Breast epithelium (tissue), 3 donors: Measurements from ENCODE around the gene PORCN.

Source experiments
- POLR2A ChIP-seq: fragments of 450-650 bp; IDR thresholded peaks from one replicate; pipeline ENCODE4 v1.6.1; 2016; ENCODE audit warnings: antibody characterized with exemption, mild to moderate bottlenecking, moderate library complexity
- TF ChIP-seq, protein P1 (sequence below), 3 donors: fragments of 450-650 bp; IDR thresholded peaks; one replicate each; pipeline ENCODE4 v1.5.1; 2016 to 2017; ENCODE audit warnings: antibody characterized with exemption in 3 of 3, mild to moderate bottlenecking in 3 of 3, moderate library complexity in 3 of 3

DNA sequence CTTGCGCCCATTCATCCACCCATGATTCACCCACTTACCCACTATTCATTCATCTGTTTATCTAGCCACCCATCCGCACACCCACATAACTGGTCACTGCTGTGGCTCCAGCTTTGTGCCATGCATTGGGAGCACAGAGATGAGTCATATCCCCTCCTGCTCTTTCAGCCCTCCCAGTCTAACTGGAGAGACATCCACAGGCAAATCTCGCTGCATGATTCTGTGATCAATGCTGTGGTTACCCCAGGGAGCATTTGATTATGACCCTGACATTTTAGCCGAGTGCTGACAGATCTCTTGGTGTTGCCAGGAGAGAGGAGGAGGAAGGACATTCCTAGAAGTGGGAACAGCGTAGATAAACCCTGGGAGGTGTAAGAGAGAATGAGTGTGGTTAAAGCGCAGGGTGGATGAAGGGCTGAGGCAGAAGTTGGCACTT lies 10.4 kb upstream of the PORCN start:
- no peak for TF ChIP-seq POLR2A
- TF ChIP-seq, protein P1, sequence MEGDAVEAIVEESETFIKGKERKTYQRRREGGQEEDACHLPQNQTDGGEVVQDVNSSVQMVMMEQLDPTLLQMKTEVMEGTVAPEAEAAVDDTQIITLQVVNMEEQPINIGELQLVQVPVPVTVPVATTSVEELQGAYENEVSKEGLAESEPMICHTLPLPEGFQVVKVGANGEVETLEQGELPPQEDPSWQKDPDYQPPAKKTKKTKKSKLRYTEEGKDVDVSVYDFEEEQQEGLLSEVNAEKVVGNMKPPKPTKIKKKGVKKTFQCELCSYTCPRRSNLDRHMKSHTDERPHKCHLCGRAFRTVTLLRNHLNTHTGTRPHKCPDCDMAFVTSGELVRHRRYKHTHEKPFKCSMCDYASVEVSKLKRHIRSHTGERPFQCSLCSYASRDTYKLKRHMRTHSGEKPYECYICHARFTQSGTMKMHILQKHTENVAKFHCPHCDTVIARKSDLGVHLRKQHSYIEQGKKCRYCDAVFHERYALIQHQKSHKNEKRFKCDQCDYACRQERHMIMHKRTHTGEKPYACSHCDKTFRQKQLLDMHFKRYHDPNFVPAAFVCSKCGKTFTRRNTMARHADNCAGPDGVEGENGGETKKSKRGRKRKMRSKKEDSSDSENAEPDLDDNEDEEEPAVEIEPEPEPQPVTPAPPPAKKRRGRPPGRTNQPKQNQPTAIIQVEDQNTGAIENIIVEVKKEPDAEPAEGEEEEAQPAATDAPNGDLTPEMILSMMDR (IDR thresholded peaks at IDR 0.05), result no peak
